ENCODE results near the gene MLC1.

DNA sequence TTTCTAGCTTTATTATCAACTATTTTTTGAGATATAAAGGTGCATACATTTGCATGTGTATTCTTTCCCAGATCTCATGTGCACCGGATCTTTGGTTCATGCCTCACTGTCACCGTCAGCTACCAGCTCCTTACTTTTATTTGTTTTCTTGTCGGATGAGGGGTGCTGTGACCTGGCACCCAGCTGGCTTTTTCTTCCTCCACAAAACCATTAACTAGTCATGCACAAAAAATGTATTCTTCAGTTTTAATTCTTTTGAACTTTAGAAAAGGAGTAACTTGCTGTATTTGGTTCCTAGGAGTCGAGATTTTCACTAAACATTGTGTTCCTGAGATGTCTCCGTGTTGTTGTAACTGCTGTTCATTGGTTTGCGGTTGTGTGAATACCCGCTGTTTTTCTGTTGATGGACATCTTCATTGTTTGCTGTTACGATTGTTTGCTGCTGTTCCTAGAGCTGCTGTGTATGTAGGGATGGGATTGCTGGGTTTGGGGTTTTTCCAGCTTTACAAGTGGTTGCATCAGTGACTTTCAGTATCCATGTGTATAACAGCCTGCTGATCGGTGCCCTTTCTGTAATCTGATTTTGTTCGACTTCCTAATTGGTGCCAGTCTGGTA, 44.0 kb upstream of the MLC1 start:
- TF ChIP-seq, protein P1, sequence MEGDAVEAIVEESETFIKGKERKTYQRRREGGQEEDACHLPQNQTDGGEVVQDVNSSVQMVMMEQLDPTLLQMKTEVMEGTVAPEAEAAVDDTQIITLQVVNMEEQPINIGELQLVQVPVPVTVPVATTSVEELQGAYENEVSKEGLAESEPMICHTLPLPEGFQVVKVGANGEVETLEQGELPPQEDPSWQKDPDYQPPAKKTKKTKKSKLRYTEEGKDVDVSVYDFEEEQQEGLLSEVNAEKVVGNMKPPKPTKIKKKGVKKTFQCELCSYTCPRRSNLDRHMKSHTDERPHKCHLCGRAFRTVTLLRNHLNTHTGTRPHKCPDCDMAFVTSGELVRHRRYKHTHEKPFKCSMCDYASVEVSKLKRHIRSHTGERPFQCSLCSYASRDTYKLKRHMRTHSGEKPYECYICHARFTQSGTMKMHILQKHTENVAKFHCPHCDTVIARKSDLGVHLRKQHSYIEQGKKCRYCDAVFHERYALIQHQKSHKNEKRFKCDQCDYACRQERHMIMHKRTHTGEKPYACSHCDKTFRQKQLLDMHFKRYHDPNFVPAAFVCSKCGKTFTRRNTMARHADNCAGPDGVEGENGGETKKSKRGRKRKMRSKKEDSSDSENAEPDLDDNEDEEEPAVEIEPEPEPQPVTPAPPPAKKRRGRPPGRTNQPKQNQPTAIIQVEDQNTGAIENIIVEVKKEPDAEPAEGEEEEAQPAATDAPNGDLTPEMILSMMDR (IDR thresholded peaks at IDR 0.05): no peak
- no peak for TF ChIP-seq EZH2 (IDR thresholded peaks at IDR 0.05; ENCODE audit: borderline replicate concordance, insufficient read depth, low read depth, low read length, poor library complexity, severe bottlenecking)
